Measurements from ENCODE around the gene NR4A1.

NR4A1 gene

GRCh38 chr12:52054231-52054832 lies 3.1 kb downstream of the NR4A1 start:
- no peak for TF ChIP-seq RAD21 (IDR thresholded peaks at IDR 0.05; ENCODE audit: low read depth)
- TF ChIP-seq MAX (IDR thresholded peaks at IDR 0.05), result no peak
- TF ChIP-seq YY1 (IDR thresholded peaks at IDR 0.05; ENCODE audit: low read depth), result no peak
- TF ChIP-seq CREB1 (IDR thresholded peaks at IDR 0.05; ENCODE audit: low read depth), result no peak
- TF ChIP-seq REST (IDR thresholded peaks at IDR 0.05; ENCODE audit: low read depth), result no peak
- no peak for TF ChIP-seq FOXM1 (IDR thresholded peaks at IDR 0.05; ENCODE audit: borderline replicate concordance, low read depth)
- no peak for TF ChIP-seq TEAD4 (IDR thresholded peaks at IDR 0.05)
- TF ChIP-seq CEBPB (IDR thresholded peaks at IDR 0.05), result no peak
- no peak for TF ChIP-seq EP300 (IDR thresholded peaks at IDR 0.05; ENCODE audit: borderline replicate concordance)
- no peak for TF ChIP-seq TCF12 (IDR thresholded peaks at IDR 0.05; ENCODE audit: low read depth)
- TF ChIP-seq USF1 (IDR thresholded peaks at IDR 0.05), result no peak
- TF ChIP-seq EGR1 (IDR thresholded peaks at IDR 0.05), result no peak

GRCh38 chr12:52054833-52055730 lies 3.8 kb downstream of the NR4A1 start:
- no peak for TF ChIP-seq TAF1 (IDR thresholded peaks at IDR 0.05; ENCODE audit: low read depth)
- no peak for TF ChIP-seq CREB1 (IDR thresholded peaks at IDR 0.05; ENCODE audit: low read depth)
- TF ChIP-seq RAD21 (IDR thresholded peaks at IDR 0.05; ENCODE audit: low read depth), result no peak
- TF ChIP-seq NFIC (IDR thresholded peaks at IDR 0.05), result no peak
- TF ChIP-seq USF1 (IDR thresholded peaks at IDR 0.05), result no peak
- no peak for TF ChIP-seq CEBPB (IDR thresholded peaks at IDR 0.05)
- TF ChIP-seq YY1 (IDR thresholded peaks at IDR 0.05; ENCODE audit: low read depth), result no peak
- TF ChIP-seq TEAD4 (IDR thresholded peaks at IDR 0.05), result no peak

GRCh38 chr12:52055731-52056711 lies 4.8 kb downstream of the NR4A1 start:
- TF ChIP-seq EGR1 (IDR thresholded peaks at IDR 0.05), result no peak
- TF ChIP-seq CREB1 (IDR thresholded peaks at IDR 0.05; ENCODE audit: low read depth), result no peak
- TF ChIP-seq USF1 (IDR thresholded peaks at IDR 0.05), result no peak
- TF ChIP-seq TAF1 (IDR thresholded peaks at IDR 0.05; ENCODE audit: low read depth), result no peak
- TF ChIP-seq REST (IDR thresholded peaks at IDR 0.05; ENCODE audit: low read depth), result no peak
- TF ChIP-seq TEAD4 (IDR thresholded peaks at IDR 0.05), result no peak
- TF ChIP-seq EP300 (IDR thresholded peaks at IDR 0.05; ENCODE audit: borderline replicate concordance), result no peak
- TF ChIP-seq CEBPB (IDR thresholded peaks at IDR 0.05), result no peak
- TF ChIP-seq NFIC (IDR thresholded peaks at IDR 0.05), result no peak
- TF ChIP-seq ZBTB7A (IDR thresholded peaks at IDR 0.05; ENCODE audit: low read depth), result no peak
- no peak for TF ChIP-seq FOXM1 (IDR thresholded peaks at IDR 0.05; ENCODE audit: borderline replicate concordance, low read depth)
- TF ChIP-seq MAX (IDR thresholded peaks at IDR 0.05), result no peak
- TF ChIP-seq TCF12 (IDR thresholded peaks at IDR 0.05; ENCODE audit: low read depth), result no peak
- TF ChIP-seq RAD21 (IDR thresholded peaks at IDR 0.05; ENCODE audit: low read depth), result no peak
- no peak for TF ChIP-seq YY1 (IDR thresholded peaks at IDR 0.05; ENCODE audit: low read depth)
